GM12892 (cell line): ENCODE results near the gene OTUD4.

Source experiments
- POLR2A ChIP-seq: IDR thresholded peaks from 2 replicates; pipeline ENCODE4 v1.6.1; 2011; ENCODE audit warnings: low read depth, low read length, control low read depth
- POLR2AphosphoS5 ChIP-seq: IDR thresholded peaks from 2 replicates; pipeline ENCODE4 v1.6.1; 2011; ENCODE audit warnings: low read depth, low read length, control low read depth
- TAF1 ChIP-seq: IDR thresholded peaks from 2 replicates; pipeline ENCODE4 v1.6.1; 2011; ENCODE audit warnings: low read depth, mild to moderate bottlenecking, control low read depth, low read length, borderline replicate concordance

GRCh38 chr4:145130788-145131399, 49.5 kb downstream of the OTUD4 start:
- peak; percentile 37; the same call in 1 of the 2 replicates for TF ChIP-seq POLR2AphosphoS5
- no peak for TF ChIP-seq POLR2A
- no peak for TF ChIP-seq TAF1
